Esophagus squamous epithelium (tissue), 4 donors: ENCODE measurements around the gene CC2D2A.

ENCODE experiments used
- POLR2A ChIP-seq, 4 donors: fragments of 450-650 bp; IDR thresholded peaks; one replicate each; pipeline ENCODE4 v1.6.1; 2017; ENCODE audit warnings: antibody characterized with exemption in 4 of 4, mild to moderate bottlenecking in 4 of 4, moderate library complexity in 3 of 4
- TF ChIP-seq, protein P1 (sequence below), 6 experiments: fragments of 450-650 bp in 4 of 6; fragments of 200-600 bp in 2 of 6; sonication (generic) in 2 of 6; IDR thresholded peaks; one replicate each; pipeline ENCODE4 v1.5.1; 2016 to 2019; ENCODE audit warnings: antibody characterized with exemption in 6 of 6, mild to moderate bottlenecking in 4 of 6, moderate library complexity in 4 of 6

DNA sequence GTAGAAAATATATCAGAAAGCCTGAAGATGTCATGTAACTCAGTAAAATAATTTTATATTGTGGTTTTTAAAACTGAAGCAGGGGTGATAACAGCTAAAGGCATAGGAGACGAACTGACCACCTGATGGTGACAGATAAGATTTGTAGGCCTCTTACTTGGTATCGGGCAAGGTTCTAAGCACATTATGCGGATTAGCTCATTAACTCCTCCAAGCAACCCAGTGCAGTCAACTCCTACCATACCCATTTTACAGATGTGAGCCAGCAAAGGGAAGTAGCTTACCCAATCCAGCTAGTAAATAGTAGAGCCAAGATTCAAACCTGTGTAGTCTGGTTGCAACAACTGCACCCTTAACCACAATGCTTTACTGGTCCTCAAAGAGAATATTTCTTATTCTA is 62.1 kb downstream of the CC2D2A start:
- TF ChIP-seq, protein P1, sequence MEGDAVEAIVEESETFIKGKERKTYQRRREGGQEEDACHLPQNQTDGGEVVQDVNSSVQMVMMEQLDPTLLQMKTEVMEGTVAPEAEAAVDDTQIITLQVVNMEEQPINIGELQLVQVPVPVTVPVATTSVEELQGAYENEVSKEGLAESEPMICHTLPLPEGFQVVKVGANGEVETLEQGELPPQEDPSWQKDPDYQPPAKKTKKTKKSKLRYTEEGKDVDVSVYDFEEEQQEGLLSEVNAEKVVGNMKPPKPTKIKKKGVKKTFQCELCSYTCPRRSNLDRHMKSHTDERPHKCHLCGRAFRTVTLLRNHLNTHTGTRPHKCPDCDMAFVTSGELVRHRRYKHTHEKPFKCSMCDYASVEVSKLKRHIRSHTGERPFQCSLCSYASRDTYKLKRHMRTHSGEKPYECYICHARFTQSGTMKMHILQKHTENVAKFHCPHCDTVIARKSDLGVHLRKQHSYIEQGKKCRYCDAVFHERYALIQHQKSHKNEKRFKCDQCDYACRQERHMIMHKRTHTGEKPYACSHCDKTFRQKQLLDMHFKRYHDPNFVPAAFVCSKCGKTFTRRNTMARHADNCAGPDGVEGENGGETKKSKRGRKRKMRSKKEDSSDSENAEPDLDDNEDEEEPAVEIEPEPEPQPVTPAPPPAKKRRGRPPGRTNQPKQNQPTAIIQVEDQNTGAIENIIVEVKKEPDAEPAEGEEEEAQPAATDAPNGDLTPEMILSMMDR (IDR thresholded peaks at IDR 0.05): no peak
- no peak for TF ChIP-seq POLR2A (IDR thresholded peaks at IDR 0.05)
